Measurements from ENCODE around the gene IL1R2. TPM values are rescaled to one million over a fixed set of nuclear protein-coding genes. Genes with fewer than 3 reads are reported as not detected.

The IL1R2 gene, protein sequence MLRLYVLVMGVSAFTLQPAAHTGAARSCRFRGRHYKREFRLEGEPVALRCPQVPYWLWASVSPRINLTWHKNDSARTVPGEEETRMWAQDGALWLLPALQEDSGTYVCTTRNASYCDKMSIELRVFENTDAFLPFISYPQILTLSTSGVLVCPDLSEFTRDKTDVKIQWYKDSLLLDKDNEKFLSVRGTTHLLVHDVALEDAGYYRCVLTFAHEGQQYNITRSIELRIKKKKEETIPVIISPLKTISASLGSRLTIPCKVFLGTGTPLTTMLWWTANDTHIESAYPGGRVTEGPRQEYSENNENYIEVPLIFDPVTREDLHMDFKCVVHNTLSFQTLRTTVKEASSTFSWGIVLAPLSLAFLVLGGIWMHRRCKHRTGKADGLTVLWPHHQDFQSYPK
- polyA plus RNA-seq (ENCODE audit: insufficient read depth in 1 of 5, insufficient read length in 5 of 5, low replicate concordance in 1 of 5): under 1 TPM; 0.24 to 0.90 (median 0.69) TPM
- long read RNA-seq, donor 1: 0 reads
- long read RNA-seq, donor 2, partial matches to known transcripts: 0 of 1 reads
- long read RNA-seq, donor 2, other reads (novel, unspliced or antisense): 0 of 1 reads
- long read RNA-seq, donor 3: 0 reads
- long read RNA-seq, donor 4: 0 reads
- long read RNA-seq, donor 5: 0 reads
- long read RNA-seq, donor 6: 0 reads
- long read RNA-seq, donor 7, partial matches to known transcripts: 0 of 2 reads
- long read RNA-seq, donor 7, other reads (novel, unspliced or antisense): 0 of 2 reads
- long read RNA-seq, donor 8: 0 reads

DNA sequence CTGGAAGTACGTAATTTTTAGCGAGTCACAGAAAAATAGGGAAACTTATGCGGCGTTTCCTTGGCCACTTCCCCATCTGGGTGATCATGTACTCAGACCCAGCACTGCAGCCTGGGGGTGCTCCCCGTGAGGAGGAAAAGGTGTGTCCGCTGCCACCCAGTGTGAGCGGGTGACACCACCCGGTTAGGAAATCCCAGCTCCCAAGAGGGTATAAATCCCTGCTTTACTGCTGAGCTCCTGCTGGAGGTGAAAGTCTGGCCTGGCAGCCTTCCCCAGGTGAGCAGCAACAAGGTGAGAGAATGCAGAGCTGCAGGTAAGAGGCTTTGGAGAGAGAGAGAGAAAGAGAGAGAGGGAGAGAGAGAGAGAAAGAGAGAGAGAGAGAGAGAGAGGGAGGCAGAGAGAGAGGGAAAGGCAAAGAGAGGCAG is at the start of gene IL1R2:
IL1R2 (plus strand) TSS at position 240 of the 425 bp plus-strand sequence. CDS start 16,616 bp downstream, outside the sequence.
- no peak for DNase-seq

DNA sequence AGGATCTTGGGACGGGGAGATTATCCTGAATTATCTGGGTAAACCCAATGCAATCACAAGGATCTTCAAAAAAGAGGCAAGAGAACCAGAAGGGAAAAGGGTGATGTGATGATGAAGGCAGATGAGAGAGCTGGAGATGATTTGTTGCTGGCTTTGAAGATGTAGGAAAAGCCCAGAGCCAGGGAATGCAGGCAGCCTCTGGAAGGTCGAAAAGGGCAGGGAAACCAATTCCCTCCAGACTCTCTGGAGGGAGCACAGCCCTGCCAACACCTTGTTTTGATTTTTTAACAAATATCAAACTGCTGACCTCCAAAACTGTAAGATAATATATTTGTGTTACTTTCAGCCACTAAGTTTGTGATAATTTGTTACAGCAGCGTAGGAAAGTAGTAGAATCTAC is 48.9 kb upstream of the IL1R2 start:
- DNase-seq: no peak

DNA sequence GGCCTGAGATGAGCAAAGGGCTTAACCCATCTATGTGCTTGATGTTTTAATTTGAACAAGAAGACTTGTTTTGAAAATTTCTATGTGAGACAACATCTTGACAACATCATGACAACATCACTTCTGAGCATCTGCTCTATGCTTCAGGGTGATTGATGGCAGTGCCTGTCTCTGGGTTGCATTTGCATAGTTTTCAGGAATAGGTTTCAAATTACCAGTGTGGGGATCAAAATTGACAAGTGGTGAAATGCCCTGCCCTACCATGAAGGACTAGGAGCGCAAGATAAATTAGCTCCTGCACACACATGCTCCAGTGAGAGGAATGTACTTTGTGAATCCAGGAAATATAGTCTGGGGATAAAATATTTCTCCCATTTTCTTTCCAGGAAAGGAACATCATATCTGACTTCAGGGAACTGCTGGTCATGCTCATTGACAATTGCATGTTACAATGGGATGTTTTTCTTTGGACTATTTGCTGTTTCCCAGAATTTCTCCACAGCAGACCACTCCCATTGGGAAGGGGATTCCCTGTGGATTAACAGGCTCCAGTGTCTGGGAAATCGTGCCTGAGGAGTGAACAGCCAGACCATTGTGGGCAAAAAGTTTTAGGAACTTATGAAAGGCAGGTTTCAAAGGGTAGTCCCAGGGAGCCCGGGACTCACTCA is 45.3 kb upstream of the IL1R2 start:
- DNase-seq: no peak

DNA sequence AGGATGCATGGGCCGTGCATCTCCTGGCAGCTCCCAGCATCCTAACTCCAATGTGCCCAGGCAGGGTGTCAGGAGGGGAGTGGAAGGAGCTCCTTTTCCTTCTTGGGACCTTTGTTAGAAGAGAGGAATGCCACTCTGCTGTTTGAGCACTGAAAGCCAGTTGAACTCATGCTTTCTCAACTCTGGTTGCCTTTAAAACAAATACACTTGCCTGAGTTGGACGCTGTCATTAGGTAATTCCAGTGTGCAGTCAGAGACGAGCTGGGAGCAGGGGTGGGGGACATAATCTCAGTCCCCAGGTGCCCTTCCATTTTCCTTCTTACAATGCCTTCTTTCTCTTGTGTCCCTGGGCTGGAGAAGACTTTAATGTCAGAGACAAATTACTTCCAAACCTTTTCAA is 44.4 kb upstream of the IL1R2 start:
- no peak for DNase-seq

DNA sequence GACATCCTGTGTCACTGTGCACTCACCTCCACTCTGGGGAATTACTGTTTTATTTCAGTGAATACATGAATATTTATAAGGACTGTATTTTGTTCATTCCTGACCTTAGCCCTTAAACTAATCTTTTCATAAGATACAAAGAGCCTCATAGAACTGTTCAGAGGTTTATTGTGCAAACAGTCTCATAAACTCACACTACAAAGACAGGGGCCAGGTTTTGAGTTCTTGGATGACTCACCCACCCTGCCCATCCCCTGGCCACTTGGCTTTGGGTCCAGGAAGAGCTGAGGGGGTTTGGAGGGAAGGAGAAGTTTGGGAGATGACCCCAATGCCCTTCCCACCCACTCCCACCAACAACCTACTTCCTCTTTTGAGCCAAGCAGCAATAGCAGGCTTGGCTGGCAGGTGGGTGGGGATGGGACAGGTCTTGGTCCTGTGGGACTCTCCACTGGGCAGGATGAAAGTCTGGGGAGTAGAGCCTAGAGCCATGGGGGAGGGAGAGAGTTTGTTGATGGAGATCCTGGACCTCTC is 43.1 kb upstream of the IL1R2 start:
- no peak for DNase-seq

DNA sequence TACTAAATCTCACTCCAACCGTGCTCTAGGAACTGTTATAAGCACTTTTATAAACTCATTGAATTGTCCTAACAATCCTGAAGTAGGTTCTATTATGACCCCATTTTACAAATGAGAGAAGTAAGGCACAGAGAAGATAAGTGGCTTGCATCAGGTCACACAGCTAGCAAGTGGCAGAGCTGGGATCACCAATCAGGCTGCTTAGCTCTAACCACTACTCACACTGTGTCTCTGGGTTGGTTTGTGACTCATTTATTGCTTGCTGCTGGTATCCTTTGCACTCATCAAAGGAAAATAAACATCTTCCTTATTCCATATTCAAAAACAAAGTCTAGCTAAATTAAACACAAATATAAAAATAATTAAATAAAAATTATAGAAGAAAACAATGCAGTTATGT is 42.5 kb upstream of the IL1R2 start:
- DNase-seq: no peak

DNA sequence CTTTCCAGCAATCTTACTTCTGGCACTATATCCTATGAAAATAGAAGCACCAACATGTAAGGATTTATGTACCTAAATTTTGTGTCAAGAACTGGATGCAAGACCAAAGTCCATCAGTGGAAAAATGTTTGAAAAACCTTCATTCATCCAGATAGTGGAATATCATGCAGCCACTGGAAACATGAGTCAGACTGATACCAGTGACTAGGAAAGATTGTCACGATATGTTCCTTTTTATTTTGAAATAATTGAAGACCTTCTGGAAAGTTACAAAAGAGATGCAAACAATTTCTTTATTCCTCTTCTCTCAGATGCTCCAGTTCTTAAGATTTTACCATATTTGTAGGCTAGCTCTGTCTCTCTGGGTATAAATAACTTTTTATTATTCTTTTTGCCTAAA is 40.5 kb upstream of the IL1R2 start:
- no peak for DNase-seq

DNA sequence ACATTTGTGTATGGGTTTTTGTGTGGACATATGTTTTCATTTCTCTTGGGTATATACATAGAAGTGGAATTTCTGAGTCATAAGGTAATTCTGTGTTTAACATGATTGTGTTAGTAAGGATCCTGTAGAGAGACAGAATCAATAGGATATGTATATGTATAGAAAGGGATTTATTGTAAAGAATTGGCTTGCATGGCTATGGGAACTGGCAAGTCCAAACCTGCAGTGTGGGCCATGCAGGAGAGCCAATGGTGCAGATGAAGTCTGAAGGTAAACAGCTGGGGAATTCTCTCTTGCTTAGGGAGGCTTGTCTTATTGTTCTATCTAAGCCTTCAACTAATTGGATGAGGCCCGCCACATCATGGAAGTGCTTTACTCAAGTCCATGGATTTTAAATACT is 39.2 kb upstream of the IL1R2 start:
- no peak for DNase-seq

DNA sequence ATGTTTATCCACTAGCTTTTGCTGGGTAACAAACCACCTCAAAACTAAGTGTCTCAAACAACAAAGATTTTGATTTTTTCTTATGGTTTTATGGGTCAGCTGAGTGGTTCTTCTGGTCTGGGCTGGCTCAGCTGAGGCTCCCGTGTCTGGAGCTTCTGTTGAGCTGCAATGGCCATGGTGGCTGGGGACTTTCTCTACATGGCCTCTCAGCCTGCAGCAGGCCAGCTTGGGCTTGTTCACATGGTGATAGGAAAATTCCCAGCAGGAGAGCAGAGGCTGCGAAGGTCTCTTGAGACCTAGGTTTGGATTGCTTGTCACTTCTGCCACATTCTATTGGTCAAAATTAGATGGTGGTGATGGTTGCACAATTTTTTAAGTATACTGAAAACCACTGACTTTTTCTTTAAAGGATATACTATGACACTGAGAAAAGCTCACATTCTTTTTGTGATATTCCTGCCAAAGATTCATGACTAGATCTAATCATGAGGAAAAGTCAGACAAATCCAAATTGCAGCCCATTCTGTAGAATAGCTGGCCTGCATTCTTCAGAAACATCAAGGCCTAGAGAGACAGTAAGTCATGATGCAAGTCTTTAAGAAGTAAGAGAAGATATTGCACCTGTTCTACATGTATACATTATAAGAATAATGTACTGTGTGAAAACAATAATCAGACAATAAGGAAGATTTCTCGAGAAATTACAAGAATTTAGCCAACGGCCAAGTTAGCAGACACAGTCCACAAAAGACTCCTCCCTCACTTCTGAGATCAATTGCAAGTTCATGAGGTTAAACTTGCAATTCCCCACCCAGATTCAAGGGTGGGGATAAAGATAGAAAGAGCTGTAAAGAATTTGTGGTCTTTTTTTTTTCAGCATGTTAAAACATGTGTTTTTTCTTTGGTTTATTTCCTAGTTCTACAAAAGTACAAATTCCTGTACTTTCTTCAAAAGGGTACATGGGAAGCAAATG is 35.0 kb upstream of the IL1R2 start:
- DNase-seq: no peak

DNA sequence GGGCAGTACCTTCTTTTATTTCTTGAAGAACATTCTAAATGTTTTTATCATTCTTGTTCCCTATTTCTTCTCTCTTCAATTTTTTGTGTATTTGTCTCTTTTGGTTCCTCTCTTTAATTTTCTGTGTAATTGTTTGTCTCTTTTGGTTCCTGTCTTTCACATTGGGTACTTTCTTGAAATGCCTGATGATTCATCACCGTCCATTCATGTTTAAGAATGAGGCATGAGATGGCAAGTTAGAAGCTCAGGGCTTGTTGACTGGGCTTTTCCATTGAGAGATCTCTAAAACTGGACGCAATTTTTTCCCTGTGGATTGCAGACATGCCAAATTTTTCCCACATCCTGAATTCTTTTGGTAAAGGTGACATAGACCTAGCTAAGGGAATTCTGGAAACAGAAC is 33.7 kb upstream of the IL1R2 start:
- DNase-seq: no peak

DNA sequence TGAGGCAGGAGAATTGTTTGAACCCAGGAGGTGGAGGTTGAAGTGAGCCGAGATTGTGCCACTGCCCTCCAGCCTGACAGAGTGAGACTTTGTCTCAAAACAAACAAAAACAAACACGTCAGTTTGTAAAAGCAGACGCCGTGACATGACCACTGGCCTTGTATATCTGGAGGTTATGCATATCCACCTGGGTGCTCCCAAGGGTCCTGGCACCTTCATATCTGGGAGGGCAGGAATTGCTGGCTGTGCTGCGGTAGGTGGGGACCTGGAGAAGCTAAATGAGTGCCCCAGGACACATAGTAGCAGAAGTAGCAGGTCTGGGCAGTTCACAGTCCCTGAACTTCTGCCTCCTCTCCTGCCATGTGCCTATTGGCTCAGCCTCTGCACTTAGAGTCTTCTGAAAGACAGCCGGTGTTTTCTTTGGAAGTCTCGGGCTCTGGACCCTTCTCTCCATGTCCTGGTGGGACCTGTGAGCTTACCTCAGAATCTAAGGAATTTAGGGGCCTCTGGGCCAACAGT is 30.9 kb upstream of the IL1R2 start:
- DNase-seq: no peak

DNA sequence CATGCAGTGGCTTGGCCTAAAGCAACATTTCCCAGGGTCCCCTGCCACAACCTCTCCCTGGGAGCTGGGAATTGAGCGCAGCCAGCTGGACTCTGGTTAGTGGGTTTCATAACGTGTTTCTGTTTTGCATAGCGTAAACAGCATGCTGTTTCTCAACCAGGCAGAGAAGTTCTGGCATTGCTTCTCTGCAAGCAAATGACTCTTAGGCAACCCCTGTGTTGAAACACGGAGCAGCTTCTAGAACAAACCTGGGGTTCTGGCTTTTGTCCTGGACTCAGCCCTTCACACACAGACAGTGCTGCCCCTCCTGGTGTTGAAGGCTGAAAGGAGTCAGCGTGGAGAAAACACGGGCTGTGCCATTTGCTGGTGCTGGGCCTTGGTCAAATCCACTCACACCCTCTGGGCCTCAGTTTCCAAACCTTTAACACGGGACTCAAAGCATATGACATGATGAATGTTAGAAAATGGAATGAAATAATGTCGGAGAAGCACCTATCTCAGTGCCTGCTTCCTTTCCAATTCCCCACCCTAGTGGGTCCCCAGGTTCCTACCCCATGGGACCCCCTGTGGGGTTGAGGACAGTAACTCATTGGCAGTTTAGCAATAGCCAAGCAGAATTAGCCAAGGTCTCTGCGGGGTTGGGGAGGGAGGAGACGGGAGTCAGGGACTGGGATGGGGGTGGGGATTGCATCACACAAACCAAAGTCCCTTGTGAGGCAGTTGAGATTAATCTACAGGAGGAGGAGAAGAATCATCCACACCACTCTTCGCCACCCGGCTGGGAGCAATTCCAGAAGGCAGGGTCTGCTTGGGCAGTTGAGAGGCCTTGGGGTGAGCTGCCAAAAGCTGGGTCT is 30.2 kb upstream of the IL1R2 start:
- peak; percentile 90 to 96 for DNase-seq

DNA sequence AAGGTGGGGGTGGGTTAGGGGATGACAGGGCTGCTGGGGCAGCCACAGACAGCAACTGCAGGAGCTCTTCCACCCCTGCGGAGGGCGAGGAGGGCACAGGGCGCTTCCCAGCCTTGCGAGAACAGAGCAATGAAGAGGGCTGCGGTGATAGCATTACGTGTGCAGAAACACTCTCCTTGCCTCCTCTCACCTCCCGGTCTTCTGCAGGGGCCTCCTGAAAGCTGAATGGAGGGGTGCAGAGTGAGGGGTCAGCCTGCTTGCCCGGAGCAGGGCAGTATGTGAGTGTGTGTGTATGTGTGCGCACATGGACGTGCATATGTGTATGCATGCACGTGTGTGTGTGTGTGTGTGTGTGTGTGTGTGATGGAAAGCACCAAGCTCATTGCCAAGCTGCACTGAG is 29.5 kb upstream of the IL1R2 start:
- DNase-seq: peak in 1 of 2 donors; percentile 9

DNA sequence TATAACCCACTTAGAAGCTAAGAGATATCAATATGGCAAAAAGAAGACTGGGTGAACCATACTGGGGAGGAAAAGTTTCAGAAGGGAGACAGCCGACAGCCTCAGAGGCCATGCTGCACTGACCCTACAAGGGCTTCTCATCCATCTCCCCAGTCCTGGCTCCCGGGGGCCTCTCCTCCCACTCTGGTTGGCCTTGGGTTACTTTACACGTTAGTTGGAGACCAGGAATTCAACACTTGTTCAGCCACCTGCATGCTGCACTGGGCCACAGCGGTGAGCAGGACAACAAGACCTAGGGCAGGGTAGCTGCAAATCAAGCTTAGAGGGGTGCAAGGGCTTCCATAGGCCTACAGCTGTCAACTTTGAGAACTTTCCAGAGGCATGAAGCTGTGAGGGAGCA is 28.6 kb upstream of the IL1R2 start:
- DNase-seq: no peak

DNA sequence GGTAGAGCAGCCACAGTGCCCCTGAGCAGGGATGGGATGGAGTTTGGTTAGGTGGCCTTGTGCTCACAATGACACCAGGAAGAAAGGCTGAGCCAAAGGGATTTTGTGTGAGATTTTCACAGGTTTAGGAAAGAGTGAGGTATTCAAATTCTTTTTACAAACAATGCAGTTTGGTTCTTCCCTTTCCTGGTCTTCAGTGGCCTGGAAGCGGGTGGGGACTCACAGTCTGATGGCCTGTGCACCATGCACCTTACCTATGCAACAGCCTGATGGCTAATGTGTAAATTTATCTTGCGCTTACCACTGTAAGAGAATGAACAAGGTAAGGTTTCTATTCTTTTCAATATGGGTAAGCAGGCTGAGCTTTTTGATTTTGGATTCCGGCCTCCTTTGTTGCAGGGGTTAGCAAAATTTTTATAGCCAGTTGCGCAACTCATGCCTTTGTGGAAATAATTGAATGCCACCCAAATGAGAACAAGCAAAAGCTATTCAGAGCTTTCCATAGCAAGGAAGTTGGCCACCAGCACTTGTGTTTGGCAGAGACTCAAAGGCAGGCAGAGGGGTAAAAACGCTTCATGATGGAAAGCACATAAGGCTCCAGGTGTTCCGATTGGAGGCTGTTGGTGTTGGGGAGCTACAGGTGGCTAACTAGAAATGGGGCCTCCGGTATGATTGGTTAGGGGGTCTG is 23.8 kb upstream of the IL1R2 start:
- DNase-seq: peak; percentile 52 to 73

DNA sequence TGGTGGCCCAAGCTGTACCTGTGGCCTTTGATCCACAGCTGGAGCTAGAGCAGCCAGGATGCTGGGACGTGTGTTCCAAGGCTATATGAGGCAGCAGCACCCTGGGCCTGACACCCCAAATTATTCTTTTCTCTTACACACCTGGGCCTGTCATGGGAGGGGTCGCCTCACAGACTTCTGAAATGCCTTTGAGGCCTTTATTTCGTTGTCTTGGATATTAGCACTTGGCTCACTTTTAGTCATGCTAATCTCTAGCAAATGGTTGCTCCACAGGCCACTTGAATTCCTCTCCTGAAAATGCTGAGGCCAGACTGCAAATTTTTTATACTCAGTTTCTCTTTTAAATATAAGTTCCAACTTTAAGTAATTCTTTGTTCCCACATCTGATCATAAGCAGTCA is 22.0 kb upstream of the IL1R2 start:
- DNase-seq: no peak

DNA sequence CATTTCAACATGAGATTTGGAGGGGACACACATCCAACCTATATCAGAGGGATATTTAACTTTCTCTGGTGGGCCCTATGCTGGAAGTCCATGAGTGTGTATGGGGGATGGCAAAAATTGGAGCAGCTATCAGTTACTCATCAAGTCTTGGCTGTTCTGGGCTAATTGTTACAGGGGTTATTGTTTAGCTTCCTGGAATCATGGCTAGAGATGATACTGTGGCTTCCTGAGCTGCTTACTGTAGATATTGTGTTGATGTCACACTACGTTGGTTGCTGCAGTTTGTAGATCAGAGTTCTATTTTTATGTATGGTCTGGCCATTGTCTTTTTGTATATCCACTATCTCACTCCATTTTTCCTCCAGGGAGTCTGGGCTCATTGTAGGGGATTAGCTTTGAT is 20.9 kb upstream of the IL1R2 start:
- DNase-seq: no peak

DNA sequence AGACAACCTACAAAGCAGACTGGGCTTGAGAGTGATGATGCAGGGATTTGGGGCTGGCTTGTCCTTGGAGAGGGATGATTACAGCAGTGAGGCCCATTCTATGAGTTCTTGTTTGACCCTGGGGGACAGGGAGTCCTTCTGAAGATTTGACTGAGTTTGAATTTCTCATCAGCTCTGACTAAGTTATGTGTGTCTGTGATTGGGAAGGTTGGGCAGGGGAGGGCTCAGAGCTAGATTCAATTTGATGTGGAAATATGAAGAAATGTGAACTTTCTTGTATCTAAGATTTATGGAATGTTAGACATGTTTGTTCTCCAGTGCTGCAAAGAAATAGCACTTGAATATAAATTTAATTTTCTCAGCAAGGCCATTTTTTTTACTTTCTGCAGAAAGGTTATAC is 19.9 kb upstream of the IL1R2 start:
- DNase-seq: no peak
